Fibroblast of villous mesenchyme (primary cell): Measurements from ENCODE around the gene FOLR1. TPM values are rescaled to one million over a fixed set of nuclear protein-coding genes. Genes with fewer than 3 reads are reported as not detected.

Experiments
- total RNA-seq: library from RNA; depleted of rRNA; stranded (reverse); fragments of >200 nt; gene quantifications from 2 replicates; pipeline ENCODE4 v1.2.3, GENCODE V29; 2012

The FOLR1 gene
- total RNA-seq, 1 donor = not detected

Other genes with a start within 250 kb of the FOLR1 start
- 2.6 and 4.2 TPM in 2 replicates for gene IL18BP, start 193.2 kb upstream of the FOLR1 start, total RNA-seq
- 158 and 169 TPM in 2 replicates for gene NUMA1, start 111.6 kb upstream of the FOLR1 start, total RNA-seq
- 4.3 and 5.5 TPM in 2 replicates for gene LRRC51, start 111.3 kb upstream of the FOLR1 start, total RNA-seq
- gene LAMTOR1, start 88.8 kb upstream of the FOLR1 start, total RNA-seq = 155 and 174 TPM in 2 replicates
- not detected in 2 replicates for gene TOMT, start 86.2 kb upstream of the FOLR1 start, total RNA-seq
- gene ANAPC15, start 79.4 kb upstream of the FOLR1 start, total RNA-seq = 32.8 and 48.3 TPM in 2 replicates
- 0.64 and 2.6 TPM in 2 replicates for gene FOLR3, start 56.4 kb upstream of the FOLR1 start, total RNA-seq
- gene FOLR2, start 24.7 kb downstream of the FOLR1 start, total RNA-seq = not detected in 2 replicates
- 123 and 163 TPM in 2 replicates for gene INPPL1, start 32.6 kb downstream of the FOLR1 start, total RNA-seq
- not detected in 2 replicates for gene PHOX2A, start 52.0 kb downstream of the FOLR1 start, total RNA-seq
- gene CLPB, start 242.4 kb downstream of the FOLR1 start, total RNA-seq = 32.5 and 48.8 TPM in 2 replicates